A549 treated with GW870086 at 1 μM for 4 hours (cell line): Measurements from ENCODE around the gene YIPF7. TPM values are rescaled to one million over a fixed set of nuclear protein-coding genes. Genes with fewer than 3 reads are reported as not detected.

Source experiments
- total RNA-seq: library from RNA; stranded (reverse); fragments of 200-300 nt; extraction: Qiagen RNA extraction; gene quantifications from 5 replicates; pipeline ENCODE4 v1.2.3, GENCODE V29; 2022; ENCODE audit warnings: low read depth

YIPF7 gene
- total RNA-seq: not detected in 5 replicates

GRCh38 chr4:44651425-44651824 is at the start of gene YIPF7:
Gene YIPF7, minus strand, starts transcription at chr4:44651625. Its CDS starts 1,525 bp downstream, at chr4:44650100.

GRCh38 chr4:44678094-44679041 is 26.9 kb upstream of the YIPF7 start, which contains the start of gene GUF1:
Gene GUF1, plus strand, starts transcription at chr4:44678420. Its CDS starts 203 bp downstream, at chr4:44678623.

Other genes with a start within 250 kb of the YIPF7 start
- not detected in 5 replicates for gene KCTD8, start 202.8 kb downstream of the YIPF7 start, total RNA-seq
- 8.4 to 10.9 TPM (median 9.0 TPM) in 5 replicates for gene GUF1, start 26.8 kb upstream of the YIPF7 start, total RNA-seq
- gene GNPDA2, start 74.9 kb upstream of the YIPF7 start, total RNA-seq: 8.7 to 11.9 TPM (median 10.2 TPM) in 5 replicates